Right forelimb (tissue), 1 donor: ENCODE data around the gene SHMT2.

Source experiments
- DNase-seq: peaks from one replicate; pipeline ENCODE4 v3.0.0-alpha.2; 2018

SHMT2 gene

GRCh38 chr12:57241402-57242310, 12.1 kb downstream of the SHMT2 start:
- DNase-seq: peak; percentile 52

GRCh38 chr12:57242329-57242690, 12.8 kb downstream of the SHMT2 start:
- DNase-seq: peak; percentile 72

- peak; percentile 79 for DNase-seq
Measured at GRCh38 chr12:57242691-57243454, 13.4 kb downstream of the SHMT2 start.

- DNase-seq: peak; percentile 85
Measured at GRCh38 chr12:57243521-57244311, 14.2 kb downstream of the SHMT2 start.

GRCh38 chr12:57244312-57244696, 14.8 kb downstream of the SHMT2 start:
- DNase-seq: peak; percentile 40

GRCh38 chr12:57247041-57247440, 17.5 kb downstream of the SHMT2 start:
- DNase-seq: no peak

GRCh38 chr12:57248934-57249742, 19.6 kb downstream of the SHMT2 start:
- no peak for DNase-seq

GRCh38 chr12:57250541-57250940, 21.0 kb downstream of the SHMT2 start:
- no peak for DNase-seq

GRCh38 chr12:57250956-57251355, 21.4 kb downstream of the SHMT2 start, which contains the start of gene STAC3:
TSS of gene STAC3 (minus strand) at chr12:57251187. CDS start at chr12:57249636, 1,551 bp downstream.
- DNase-seq: no peak

- DNase-seq: no peak
Measured at GRCh38 chr12:57254506-57255280, 25.2 kb downstream of the SHMT2 start.

- DNase-seq: no peak
Measured at GRCh38 chr12:57255916-57256315, 26.4 kb downstream of the SHMT2 start.

GRCh38 chr12:57258977-57259970, 29.8 kb downstream of the SHMT2 start:
- DNase-seq: no peak

GRCh38 chr12:57260366-57260765, 30.9 kb downstream of the SHMT2 start:
- DNase-seq: no peak

GRCh38 chr12:57261428-57261865, 31.9 kb downstream of the SHMT2 start:
- DNase-seq: no peak

GRCh38 chr12:57262126-57262822, 32.8 kb downstream of the SHMT2 start:
- no peak for DNase-seq

GRCh38 chr12:57263096-57263495, 33.6 kb downstream of the SHMT2 start:
- no peak for DNase-seq

GRCh38 chr12:57266681-57267080, 37.2 kb downstream of the SHMT2 start:
- DNase-seq: no peak

GRCh38 chr12:57268264-57268663, 38.8 kb downstream of the SHMT2 start:
- no peak for DNase-seq

- no peak for DNase-seq
Measured at GRCh38 chr12:57270966-57271470, 41.5 kb downstream of the SHMT2 start.
